Stimulated activated CD8-positive, alpha-beta memory T cell treated with anti-CD3 and anti-CD28 coated beads, Interleukin-15, amount 100 ng/mL, for 48 hours (primary cell): ENCODE data around the gene LAMC2.
"Not testable (repeated sequence)": the region's sequence is repeated elsewhere in the genome, so short reads cannot be mapped to it uniquely, and the experiment has no call there.

Source experiments
- DNase-seq, 2 donors: peaks; one replicate each; pipeline ENCODE4 v3.0.0-alpha.2; 2020; ENCODE audit warnings: low read depth in 2 of 2

Gene LAMC2

DNA sequence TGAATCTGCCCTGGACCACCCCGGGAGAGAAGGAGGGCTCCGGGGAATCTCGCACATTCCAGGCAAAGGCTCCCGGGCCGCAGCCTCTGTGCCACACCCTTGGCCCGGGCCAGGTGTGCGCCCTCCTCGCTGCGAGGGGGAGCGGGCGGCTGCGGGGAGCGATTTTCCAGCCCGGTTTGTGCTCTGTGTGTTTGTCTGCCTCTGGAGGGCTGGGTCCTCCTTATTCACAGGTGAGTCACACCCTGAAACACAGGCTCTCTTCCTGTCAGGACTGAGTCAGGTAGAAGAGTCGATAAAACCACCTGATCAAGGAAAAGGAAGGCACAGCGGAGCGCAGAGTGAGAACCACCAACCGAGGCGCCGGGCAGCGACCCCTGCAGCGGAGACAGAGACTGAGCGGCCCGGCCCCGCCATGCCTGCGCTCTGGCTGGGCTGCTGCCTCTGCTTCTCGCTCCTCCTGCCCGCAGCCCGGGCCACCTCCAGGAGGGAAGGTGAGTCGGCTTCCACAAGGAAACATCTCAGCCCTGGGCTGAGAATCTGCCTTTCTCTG is at the start of gene LAMC2:
Gene LAMC2 (plus strand): TSS at position 324 of the 550 bp plus-strand sequence. CDS start 89 bp downstream, at position 413.
- peak in 1 of 2 donors; percentile 32 for DNase-seq

DNA sequence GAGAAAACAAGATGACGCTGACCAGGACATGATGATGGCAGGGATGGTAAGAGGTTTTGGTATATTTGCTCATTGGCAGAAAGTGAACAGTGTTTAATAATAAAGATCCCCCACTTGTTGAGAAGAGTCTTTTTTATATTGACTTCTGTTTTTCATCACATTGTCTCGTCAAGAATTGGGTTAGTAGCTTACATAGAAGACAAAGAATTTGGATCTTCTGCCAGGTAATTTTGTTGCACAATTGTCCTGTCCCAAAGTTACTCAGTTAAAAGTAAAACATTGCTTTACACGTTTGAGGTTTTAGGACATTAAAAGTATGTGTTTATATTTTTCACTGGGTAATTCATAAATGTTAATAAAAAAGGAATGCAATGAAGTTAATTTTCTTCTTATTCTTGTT is 48.3 kb upstream of the LAMC2 start:
- no peak for DNase-seq

DNA sequence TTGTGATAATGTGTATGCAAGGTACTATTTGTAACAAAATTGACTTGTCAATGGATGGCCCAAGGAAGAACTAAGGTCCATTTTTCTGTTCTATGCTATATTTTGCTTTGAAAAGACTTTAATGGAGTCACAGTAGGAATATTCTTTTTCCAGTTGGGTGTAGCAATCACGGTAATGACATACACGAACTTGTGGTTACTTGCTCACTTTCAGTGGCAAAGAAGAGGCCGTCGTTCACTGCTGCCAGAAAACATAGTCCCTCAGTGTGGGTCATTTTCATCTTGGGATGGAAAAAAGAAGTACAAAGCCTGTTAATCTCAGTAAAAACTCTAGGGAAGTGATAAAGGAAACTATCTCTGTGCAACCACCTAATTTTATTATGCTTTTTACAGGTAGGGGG is 47.8 kb upstream of the LAMC2 start:
- no peak for DNase-seq

DNA sequence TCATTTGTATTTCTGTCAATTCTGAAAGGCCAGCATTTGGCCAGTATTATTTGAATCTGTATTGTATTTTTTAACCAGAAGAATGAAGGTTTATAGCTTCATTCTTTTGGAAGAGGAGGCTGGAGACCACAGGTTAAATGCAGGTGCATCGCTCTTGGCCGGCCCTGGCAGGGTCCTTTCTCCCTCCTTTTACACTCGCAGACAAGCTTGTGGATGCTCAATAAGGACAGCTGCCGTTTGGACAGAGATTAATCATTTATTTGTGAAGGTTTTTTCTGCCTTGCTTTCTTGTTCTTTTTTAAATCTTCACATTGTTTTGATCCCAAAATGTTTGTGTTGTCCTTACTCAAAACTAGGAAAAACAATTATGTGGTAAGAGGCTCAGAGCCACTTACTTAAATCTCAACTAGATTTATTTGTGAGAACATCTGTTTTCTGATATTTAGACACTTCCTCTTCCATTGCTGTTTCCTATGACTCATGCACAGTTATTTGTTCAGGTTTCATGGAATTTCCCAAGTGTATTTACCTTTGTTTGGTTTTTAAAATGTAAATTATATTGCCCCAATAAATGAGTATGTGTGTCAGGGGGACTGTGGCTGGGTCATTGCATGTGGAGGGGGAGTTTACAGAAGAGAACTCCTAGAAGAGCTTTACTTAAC is 46.7 kb upstream of the LAMC2 start:
- no peak for DNase-seq

DNA sequence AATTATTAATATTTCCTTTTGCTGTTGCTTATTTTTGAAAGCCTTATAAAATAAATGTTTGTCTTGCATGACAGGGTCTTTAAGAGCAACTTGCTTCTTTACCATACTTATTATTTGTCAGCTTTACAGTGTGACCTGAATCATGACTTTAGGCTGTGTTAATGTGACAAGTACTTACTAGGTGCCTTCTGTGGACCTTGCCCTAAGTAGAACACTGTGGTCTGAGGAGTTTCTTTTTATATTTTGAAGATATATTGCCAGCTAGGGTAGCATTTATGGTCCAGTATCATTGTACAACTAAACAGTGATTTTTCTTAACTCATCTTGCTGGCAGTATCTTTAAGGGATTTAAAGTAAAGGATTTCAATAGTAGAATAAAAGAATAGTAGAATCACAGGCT is 45.4 kb upstream of the LAMC2 start:
- DNase-seq: no peak

DNA sequence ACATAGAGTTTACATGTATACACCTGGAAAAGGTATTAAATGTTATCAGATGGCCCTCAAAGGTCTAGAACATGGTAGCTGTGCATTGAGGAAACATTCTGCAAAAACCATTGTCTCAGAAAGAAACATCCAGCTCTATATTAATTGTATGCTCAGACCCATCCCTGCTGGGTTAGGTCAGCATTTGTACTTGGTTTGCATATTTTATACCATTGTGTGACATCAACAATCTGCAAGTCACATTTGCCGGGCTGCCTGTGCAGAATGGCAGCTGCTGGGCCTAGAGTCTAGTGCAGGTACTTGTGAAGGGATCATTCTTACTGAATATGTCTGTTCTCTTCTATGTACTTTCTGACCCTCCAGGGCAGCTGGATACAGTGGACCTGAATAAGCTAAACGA is 43.9 kb upstream of the LAMC2 start:
- no peak for DNase-seq

DNA sequence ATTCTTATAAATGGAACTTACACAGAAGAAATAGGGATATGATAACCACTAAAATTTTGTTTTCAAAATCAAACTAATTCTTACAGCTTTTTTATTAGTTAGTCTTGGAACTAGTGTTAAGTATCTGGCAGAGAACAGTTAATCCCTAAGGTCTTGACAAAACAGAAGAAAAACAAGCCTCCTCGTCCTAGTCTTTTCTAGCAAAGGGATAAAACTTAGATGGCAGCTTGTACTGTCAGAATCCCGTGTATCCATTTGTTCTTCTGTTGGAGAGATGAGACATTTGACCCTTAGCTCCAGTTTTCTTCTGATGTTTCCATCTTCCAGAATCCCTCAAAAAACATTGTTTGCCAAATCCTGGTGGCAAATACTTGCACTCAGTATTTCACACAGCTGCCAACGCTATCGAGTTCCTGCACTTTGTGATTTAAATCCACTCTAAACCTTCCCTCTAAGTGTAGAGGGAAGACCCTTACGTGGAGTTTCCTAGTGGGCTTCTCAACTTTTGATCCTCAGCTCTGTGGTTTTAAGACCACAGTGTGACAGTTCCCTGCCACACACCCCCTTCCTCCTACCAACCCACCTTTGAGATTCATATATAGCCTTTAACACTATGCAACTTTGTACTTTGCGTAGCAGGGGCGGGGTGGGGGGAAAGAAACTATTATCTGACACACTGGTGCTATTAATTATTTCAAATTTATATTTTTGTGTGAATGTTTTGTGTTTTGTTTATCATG is 42.3 kb upstream of the LAMC2 start:
- no peak for DNase-seq

DNA sequence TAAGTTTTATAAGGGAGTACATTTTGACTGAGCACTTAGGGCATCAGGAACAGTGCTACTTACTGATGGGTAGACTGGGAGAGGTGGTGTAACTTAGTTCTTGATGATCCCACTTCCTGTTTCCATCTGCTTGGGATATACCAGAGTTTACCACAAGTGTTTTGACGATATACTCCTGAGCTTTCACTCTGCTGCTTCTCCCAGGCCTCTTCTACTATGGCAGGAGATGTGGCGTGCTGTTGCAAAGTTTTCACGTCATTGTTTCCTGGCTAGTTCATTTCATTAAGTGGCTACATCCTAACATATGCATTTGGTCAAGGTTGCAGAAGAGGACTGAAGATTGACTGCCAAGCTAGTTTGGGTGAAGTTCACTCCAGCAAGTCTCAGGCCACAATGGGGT is 41.3 kb upstream of the LAMC2 start:
- no peak for DNase-seq

DNA sequence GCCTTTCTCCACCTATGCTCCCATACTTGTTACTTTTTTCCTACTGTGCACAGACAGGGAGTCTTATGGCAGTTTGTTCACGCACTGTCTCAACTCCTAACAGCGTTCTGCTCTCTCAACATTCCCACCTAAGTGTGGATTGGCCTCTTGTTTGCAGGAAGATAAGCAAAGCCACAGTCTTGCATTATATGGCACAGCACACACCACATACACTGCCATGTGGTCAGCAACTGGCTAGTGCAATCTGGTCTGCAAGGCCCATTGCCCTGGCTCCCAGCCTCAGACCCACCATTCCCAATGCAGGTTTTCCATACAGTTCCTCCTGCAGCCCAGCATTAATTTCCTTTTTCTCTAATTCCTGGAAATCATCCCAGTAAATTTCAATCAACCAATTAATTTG is 38.3 kb upstream of the LAMC2 start:
- no peak for DNase-seq

DNA sequence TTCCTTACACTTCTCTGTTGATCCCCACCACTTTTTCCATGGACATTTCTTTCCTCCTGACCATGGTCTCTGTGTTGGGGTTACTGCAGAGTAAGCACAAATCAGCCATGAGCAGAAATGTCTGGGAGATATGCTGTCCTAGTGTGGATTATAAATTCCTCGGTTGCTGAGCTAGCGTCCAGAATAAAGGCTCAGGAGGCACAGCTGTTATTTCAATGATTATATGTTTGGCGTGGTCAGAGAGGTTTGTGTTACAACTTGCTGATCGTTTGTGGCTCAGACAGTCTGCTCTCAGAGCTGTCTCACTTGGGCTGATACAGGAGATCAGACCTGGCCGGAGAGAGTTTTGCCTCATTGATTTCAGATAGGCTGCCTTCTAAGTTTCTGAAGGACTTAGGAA is 37.5 kb upstream of the LAMC2 start:
- DNase-seq: no peak

DNA sequence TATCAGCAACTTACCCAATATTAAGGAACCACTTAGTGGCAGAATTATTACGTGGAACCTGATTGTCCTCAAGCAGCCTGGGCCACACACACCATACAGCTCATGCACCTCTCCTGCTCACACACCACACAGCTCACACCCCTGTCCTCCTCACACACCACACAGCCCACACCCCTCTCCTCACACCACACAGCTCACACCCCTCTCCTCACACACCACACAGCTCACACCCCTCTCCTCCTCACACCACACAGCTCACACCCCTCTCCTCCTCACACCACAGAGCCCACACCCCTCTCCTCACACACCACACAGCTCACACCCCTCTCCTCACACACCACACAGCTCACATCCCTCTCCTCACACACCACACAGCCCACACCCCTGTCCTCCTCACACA is 36.8 kb upstream of the LAMC2 start:
- DNase-seq: no peak

DNA sequence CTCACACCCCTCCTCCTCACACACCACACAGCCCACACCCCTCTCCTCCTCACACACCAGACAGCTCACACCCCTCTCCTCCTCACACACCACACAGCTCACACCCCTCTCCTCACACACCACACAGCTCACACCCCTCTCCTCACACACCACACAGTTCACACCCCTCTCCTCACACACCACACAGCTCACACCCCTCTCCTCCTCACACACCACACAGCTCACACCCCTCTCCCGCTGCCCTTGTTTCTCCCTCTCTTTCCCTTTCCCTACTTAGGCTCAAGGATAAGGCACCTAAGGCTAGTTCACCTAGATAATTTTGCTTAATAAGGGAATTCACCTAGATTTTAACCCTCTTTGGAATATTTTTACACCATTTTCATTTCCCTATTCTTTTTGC is 36.0 kb upstream of the LAMC2 start:
- DNase-seq: not testable (repeated sequence)

DNA sequence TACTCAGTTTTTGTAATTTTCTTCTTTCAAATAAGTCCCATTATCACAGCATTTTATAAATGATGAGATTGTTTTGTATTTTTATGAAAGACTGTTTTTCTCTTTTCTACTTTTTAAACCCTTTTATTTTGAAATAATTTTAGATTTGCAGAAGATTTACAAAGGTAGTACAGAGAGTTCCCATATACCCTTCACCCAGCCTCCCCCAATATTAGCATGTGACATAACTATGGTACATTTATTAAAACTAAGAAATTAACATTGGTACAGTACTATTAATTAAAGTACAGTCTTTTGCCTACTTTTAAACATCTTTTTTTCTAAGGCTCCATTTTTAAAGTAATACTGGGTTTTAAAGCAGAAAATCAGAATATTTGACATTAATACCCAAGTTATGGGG is 35.6 kb upstream of the LAMC2 start:
- DNase-seq: no peak

DNA sequence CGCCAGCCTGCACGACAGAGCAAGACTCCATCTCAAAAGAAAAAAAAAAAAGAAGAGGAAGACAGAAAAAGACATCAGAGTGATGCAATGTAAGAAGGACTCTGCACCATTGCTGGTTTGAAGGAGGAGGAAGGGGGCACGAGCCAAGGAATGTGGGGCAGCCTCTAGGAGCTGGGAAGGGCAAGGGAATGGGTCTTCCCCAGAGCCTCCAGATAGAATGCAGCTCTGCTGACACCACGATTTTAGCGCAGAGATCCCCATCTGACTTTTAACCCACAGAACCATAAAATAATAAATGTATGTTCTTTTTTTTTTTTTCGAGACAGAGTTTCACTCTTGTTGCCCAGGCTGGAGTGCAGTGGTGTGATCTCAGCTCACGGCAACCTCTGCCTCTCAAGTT is 33.9 kb upstream of the LAMC2 start:
- no peak for DNase-seq

DNA sequence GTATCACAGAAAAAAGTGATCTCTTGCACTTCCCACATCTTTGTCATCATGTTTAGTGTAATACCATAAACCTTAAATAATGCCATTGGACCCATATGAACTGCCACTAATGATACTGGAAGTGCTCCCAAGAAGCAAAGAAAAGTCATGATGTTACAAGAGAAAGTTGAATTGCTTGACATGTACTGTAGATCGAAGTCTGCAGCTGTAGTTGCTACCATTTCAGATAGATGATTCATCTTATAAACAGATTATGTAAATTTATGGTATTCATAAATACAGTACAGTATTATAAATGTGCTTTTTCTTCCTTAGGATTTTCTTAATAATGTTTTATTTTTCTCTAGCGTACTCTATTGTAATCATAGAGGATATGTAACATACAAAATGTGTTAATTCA is 30.1 kb upstream of the LAMC2 start:
- no peak for DNase-seq

DNA sequence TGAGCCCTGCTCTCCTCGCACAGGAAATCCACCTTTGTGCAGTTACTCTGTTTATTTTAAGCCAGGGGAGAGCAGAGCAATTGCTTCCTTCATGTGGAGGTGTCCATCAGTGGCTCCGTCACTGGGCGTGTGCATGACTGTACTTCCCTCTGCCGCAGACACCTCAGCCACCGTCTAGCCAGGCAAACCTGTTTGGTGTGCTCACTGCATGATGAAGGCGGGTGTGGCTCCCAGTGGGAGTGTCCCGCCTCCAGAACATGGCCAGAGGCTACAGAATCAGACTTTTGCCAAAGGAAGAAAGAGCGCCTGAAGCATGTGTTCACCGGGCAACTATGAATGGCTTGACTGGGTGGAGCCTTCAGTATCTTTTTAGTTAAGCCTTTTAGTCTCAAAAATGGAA is 26.1 kb upstream of the LAMC2 start:
- no peak for DNase-seq

DNA sequence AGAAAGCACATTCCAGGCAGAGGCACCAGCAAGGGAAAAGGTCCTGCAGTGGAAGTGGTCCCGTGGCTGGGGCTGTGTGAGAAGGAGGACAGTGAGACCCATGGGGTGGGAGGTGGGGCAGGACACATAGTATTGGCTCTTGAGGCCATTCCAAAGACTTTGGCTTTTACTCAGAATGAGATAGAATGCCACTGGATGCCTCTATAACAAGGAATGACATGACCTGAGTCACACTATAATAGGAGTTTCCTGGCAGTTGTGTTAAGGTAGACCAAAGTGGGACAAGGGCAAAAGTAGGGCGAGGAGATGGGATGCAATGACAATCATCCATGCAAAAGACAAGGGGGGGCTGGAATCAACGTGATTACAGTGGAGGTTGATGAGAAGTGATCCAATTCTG is 24.7 kb upstream of the LAMC2 start:
- DNase-seq: no peak

DNA sequence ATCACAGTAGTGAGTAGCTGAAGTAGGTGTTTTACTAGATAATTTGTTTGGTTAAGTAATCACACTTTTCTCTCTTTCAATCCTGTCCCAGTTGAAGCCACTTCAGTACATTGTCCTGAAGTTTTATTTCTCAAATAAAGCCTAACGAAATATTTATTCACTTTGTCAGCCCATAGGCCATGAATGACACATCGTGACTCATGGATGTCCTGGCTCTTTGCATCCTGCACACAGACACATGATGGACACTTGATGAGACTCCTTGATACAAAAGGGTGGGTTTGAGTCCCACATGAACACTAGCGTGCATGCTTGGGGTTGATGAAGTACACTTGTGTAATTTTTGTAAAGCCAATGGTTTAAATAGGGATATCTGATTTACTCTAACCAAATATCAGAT is 22.7 kb upstream of the LAMC2 start:
- DNase-seq: no peak

DNA sequence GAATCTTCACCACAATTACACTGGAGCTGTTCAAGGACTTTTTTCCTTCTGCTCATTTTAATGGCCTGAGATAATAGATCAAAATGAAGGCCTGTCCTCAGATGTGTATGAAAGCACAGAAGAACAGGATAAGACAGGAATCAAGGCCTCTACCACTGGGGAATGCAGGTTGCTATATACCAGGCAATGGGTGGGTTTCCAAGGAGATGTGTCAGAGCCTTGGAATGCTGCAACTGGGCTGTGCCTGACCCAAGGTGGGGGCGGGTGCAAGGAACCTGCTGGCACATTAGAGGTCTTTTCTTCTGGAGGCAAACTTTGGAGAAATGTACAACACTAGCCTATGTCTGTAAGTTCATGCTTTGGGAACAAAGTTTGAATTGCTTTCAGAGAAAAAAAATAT is 21.7 kb upstream of the LAMC2 start:
- no peak for DNase-seq

DNA sequence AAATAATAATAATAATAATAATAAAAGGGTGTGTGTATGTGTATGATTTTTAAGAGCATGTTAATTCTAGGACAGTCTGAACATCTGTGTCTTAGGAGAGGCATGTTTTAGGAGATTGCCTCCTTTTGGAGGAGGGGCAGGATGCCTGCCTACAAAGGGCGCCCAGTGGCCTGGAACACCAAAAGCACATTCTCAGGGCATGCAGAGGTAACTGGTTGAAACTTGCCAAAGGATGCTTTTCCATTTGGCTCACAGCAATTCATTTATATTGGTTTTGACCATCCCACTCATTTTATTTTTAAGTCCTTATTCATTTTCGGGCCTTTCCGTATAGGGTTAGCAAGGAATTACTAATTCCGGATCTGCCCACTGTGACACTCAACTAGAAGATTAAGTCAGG is 21.1 kb upstream of the LAMC2 start:
- DNase-seq: no peak

DNA sequence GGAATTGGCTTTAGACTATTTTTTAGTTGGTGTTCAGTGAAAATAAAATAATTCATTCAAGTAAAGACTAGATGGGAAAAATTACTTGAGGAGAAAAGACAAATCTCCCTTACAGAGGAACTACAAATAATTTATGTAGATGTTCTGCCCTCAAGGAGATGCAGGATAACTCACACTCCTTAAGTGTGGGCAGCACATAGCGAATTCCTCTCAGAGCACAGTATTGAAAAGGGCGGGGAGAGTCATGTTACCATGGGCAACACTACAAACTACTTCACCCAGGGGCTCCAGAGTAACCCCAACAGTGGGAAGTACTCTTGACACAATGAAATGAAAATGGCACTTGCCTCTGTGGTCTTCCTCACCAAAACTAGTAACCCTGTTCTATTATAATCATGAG is 20.6 kb upstream of the LAMC2 start:
- DNase-seq: no peak

DNA sequence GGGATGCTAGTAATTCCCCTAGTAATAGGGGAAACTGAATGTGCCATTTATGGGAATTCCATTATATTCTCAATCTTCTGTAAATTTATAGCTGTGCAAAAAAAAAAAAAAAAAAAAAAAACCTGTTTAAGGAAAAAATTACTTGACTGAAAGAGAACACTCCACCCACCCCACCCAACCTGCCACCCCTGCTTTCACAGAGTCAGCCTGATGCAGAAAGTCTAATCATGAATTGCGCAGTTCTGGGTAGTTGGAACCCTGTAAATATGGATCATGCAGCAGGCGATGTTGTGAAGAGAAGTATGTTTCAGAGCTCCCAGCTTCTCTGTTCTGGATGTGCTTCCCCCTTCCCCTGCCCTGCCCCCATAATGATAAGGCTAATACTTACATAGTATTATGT is 19.6 kb upstream of the LAMC2 start:
- DNase-seq: no peak

DNA sequence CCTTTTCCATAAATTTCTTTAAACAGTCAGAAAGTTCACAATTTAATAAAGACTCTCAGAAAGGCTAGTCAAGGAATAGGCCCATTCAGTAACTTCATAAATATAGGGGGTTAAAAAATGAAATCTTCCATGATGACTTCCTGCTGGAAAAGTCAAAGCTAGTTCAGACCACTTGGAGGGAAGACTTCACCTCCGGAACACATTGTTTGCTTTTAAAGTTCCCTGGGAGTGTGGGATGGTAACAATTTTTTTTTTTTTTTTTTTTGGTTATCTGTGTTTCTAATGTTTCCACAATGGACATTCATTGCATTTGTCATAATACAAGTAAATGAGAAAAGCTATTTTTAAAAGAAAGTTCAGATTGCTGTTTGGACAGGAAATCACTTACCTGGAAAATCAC is 18.4 kb upstream of the LAMC2 start:
- no peak for DNase-seq

DNA sequence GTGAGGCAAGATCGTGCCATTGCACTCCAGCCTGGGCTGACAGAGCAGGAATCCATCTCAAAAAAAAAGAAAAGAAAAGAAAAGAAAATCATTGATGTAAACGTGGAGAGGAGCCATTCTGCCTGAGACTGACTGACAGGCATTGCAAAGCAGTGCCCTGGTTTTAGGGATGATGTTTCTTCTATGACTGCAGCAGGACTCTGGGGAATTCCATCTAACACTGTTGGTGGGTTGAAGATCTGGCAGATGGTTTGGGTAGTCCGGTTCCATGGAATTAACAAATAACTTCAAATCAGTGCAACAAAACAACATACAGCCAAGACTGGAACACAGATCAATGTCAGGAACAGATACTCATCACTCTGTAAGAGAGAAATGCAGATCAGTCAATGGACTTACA is 17.8 kb upstream of the LAMC2 start:
- DNase-seq: no peak
